HK-2 (cell line): ENCODE data around the gene PHKA1.
"Not testable (repeated sequence)": the region's sequence is repeated elsewhere in the genome, so short reads cannot be mapped to it uniquely, and the experiment has no call there.

Experiments used
- DNase-seq: peaks from one replicate; pipeline ENCODE4 v3.0.0-alpha.2; 2018; ENCODE audit not compliant: unreplicated experiment

PHKA1 gene

DNA sequence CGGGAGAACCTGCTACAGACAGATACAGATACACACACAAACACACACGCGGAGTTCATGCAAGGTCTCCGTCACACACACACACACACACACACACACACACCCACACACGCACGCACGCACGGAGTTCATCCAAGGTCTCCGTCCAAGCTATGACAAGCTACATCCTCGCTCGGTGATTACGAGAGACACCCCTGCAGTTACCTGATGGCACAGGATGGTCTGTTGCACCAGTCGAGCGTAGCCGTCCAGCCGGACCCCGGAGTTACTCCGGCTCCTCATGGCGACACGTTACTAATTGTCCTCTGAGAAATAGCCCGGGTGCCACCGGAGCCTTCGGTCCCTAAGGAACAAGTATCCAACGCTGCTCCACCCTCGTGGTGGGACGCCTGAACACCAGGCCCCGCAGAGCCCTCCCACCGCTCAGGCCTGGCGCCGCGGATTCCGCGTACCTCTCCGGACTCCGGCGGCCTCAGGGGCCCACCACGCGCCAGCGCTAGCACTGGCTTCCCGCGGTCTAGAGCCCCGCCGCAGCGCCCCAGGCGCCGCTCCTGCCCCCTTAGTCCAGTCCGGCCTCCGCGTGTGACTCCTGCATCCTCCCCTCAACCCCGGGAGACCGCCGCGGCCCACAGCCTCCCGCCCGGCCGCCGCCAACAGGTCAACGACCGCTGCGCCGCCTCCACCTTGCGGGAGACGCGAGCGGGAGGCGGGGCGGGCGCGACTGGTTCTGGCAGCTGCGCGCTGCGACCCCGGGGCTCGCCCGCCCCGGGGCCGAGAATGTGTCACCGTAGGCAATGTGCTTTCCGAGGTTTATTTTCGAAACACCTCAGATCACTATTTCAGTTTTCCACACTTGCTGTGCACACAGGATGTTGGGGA, at the start of gene PHKA1:
Gene PHKA1, minus strand, starts transcription at position 708 of the 879 bp plus-strand sequence. Its CDS starts 426 bp downstream, at position 282.
- peak; percentile 55 for DNase-seq

GRCh38 chrX:72760454-72760853, 46.3 kb upstream of the PHKA1 start:
- DNase-seq = not testable (repeated sequence)

GRCh38 chrX:72748545-72748944, 34.4 kb upstream of the PHKA1 start:
- DNase-seq = not testable (repeated sequence)

DNA sequence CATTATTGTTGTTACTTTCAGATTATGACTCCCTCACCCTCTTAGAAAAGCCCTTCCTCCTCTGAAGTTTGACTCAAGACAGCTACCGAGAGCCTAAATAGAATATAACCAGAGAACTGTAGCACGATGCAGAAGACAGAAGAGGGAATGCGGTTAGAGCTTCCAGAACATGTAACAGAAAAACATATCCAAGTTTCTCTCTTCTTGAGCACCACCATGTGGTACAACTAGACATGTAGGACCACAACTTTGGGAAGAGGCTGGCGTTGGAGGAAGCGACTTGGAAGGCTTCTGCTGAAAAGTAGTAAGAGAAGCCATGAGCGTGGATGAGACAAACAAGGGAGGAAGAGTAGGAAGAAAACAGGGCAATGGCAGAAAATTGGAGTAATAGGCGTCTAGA, 31.4 kb upstream of the PHKA1 start:
- DNase-seq = not testable (repeated sequence)

- no peak for DNase-seq
These were observed 21.5 kb upstream of the PHKA1 start for GRCh38 chrX:72735561-72735960.

- not testable (repeated sequence) for DNase-seq
These were observed 19.5 kb upstream of the PHKA1 start for GRCh38 chrX:72733636-72734035.

GRCh38 chrX:72727846-72728245, 13.7 kb upstream of the PHKA1 start:
- no peak for DNase-seq

- DNase-seq = no peak
These were observed 2.7 kb upstream of the PHKA1 start for GRCh38 chrX:72716766-72717165.

GRCh38 chrX:72715546-72715945, 1.4 kb upstream of the PHKA1 start:
- DNase-seq = no peak

- DNase-seq = peak; percentile 59
These were observed 391 bp upstream of the PHKA1 start for GRCh38 chrX:72714478-72714916.

DNA sequence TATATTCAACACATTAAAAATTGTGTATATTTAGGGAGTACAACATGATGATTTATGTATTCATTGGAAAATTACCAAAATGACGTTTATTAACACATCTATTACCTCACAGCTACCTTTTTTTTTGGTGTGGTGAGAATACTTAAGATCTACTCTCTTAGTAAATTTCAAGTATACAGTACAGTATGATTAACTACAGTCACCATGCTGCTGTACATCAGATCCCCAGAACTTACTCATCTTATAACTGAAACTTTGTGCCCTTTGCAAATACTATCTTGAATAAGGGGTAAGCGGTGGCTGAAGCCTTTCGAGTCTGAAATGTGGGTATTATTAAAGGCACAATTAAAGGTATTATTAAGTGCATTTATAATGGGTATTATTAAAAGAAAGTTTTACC, 976 bp downstream of the PHKA1 start:
- DNase-seq = no peak

DNA sequence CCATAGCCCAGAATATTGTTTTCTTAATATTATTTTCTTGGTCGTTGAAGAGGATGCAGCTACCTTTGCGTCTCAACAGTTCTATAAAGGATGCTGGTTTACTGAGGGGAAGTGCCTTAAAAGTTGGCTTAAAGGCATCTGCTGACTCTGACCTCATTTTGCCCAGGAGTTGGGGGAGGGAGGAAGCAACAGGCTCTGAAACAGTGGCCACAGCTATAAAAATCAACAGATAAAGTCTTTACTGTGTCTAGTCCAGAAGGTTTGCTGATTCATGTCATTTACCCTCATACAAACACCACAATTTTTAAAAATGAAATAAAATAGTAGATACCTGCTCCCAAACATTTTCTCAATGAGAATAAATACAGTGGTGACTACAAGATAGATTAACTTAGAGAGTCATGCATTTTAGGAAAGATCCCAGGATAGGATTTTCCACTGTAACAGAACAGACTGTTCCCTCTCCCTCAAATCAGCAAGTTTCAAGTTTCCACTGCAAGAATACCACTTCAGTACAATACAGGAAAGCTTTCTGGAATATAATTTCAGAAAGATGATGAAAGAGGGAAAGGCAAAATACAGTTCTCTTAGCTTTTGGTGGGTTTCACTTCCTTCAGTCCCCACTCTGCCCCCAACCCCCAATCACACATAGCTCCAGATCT, 1.9 kb downstream of the PHKA1 start:
- DNase-seq = no peak

DNA sequence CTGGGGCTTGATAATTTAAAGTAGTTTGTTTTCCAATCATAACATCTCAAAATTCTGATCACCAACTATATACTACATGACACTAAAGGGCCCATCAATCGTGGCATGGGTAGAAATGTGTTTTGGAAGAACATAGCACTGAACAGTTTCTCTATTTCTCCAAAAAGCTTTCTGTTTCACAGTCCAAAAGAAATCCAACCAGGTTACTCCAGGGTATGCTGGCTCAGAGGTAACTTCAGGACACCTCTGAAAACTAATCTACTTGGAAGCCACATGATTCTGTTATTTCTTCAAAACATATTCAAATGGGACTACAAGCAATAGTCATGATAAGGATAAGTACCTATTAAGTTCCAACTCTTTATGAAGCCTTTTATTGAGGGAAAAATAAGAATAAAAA, 8.3 kb downstream of the PHKA1 start:
- no peak for DNase-seq

DNA sequence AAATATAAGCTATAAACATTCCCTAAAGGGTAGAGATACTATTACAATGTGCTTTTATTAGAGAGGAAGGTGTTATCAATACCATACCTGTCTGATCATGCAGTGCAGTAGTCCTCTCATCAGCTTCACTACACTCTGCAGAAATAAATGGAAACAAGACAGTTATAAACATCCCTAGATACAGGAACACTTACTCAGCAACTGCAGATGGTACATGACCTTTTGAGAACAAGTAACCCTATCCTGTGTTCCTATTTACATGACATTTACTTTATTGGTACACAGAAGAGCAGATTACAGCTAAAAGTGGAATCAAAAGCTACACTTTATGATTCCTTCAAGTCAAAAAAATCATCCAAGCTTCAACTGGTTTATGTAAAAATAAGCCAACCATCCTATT, 9.0 kb downstream of the PHKA1 start:
- no peak for DNase-seq

- no peak for DNase-seq
These were observed 19.9 kb downstream of the PHKA1 start for GRCh38 chrX:72694170-72694569.

DNA sequence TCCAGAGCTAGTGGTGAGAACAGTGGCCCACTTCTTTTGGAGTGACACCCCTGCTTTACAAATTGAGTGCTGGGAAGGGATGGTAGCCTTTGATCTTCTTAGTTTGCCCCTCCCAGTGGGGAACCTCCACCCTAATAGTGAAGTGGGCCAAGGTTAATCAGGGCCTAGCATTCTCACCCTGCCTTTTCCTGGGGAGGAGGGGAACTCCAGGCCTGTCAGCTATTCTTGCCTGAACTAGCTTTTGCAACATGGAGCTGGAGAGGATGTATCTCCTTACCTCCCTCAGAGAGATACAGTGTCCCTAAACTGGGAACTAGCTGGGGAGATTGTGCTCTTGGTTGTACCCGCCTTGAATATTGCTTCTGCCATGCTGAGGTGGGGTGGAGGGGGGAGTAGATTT, 20.6 kb downstream of the PHKA1 start:
- no peak for DNase-seq

DNA sequence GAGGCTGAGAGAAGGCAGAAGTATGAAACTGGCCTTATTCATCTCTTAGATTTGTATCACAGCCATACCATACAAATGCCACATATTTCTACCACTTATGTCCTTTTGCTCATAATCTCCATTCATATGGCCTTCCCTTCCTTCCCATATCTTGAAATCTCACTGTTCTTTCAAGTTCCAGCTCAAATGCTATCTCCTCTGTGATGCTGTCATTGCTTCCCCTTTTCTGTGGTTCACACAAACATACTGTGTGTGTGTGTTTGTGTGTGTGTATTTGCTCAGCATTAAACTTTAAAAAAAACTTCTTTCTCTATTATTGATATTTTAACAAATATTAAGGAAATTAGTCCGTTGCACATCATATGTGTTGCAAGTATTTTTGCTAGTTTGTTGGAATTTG, 26.7 kb downstream of the PHKA1 start:
- no peak for DNase-seq

- DNase-seq = no peak
These were observed 28.2 kb downstream of the PHKA1 start for GRCh38 chrX:72685810-72686456.

DNA sequence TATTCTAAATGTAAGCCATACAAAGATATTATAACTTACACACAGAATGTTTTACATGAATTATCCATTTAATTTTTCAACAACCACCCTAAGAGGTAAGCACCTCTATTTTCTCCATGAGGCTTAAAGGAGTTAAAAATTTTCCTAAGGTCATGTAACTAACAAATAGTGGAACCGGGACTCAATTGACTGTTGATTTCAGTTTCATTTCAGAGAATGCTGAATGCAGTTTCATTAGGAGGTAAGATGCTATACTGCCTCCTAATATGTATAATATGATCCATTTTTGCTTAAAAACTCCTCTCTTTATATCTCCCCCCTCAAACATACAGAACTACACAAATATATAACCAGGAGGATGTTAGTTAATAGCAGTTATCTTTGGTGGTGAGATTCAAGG, 29.1 kb downstream of the PHKA1 start:
- no peak for DNase-seq

DNA sequence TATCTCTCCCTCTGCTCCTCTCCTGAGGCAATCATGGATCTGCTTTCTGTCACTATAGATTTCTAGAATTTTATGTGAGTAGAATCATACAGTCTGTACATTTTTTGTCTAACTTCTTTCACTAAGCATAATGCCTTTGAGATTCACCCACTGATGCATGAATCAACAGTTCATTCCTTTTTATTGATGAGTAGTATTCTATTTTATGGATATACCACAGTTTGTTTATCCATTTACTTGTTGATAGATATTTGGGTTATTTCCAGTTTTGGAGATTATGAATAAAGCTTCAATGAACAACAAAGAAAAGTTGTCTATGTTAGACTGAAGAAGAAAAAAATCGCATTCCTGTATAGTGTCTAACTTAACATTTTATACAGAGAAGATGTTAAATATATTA, 30.5 kb downstream of the PHKA1 start:
- no peak for DNase-seq

GRCh38 chrX:72676465-72676864, 37.6 kb downstream of the PHKA1 start:
- DNase-seq = no peak

DNA sequence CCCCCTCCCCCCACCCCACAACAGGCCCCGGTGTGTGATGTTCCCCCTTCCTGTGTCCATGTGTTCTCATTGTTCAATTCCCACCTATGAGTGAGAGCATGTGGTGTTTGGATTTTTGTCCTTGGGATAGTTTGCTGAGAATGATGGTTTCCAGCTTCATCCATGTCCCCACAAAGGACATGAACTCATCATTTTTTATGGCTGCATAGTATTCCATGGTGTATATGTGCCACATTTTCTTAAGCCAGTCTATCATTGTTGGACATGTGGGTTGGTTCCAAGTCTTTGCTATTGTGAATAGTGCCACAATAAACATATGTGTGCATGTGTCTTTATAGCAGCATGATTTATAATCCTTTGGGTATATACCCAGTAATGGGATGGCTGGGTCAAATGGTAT, 40.2 kb downstream of the PHKA1 start:
- DNase-seq = not testable (repeated sequence)

- not testable (repeated sequence) for DNase-seq
These were observed 44.6 kb downstream of the PHKA1 start for GRCh38 chrX:72669508-72669907.
